ENCODE data around the gene STON2. TPM values are rescaled to one million over a fixed set of nuclear protein-coding genes. Genes with fewer than 3 reads are reported as not detected.
A peak's percentile ranks its signal among the peaks of the same experiment; 100 is the strongest.
"Not testable (repeated sequence)": the region's sequence is repeated elsewhere in the genome, so short reads cannot be mapped to it uniquely, and the experiment has no call there.

STON2 gene
- total RNA-seq, 1 donor = 3.3 TPM

DNA sequence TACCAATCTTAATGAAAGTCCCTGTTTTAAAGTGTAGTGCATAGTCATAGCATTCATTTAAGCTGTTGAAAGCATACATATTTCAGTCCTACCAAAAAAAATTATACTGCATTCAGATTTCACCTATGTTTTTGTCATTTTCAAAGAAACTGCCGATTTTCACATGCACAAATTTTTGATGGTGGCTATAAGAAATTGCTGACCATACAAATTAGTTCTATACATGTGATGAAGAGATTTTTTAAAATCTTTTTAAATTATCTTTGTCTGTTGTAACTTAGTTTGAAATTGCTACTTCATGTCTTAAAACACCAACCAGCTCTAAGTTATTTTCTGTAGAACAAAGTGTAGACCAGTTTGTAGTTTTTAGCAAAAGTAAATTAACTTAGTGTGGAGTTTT is 175.9 kb downstream of the STON2 start:
- DNase-seq (ENCODE audit: low read depth) = no peak

DNA sequence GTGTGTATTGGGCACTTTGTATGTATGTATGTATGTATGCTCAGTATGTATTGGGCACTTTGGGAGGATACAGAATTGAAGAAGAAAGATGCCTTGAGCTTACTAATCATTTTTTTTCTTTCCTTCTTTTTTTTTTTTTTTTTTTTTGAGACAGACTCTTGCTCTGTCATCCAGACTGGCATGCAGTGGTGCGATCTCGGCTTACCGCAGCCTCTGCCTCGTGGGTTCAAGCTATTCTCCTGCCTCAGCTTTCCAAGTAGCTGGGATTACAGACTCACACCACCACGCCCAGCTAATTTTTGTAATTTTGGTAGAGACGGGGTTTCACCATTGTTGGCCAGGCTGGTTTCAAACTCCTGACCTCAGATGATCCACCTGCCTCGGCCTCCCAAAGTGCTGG is 176.3 kb downstream of the STON2 start:
- not testable (repeated sequence) for H3K4me3 ChIP-seq (ENCODE audit: low read depth, low read length); DNase-seq (ENCODE audit: low read depth)

More for the DNA sequence above, 175.9 kb downstream of the STON2 start:
- TF ChIP-seq, protein P1, sequence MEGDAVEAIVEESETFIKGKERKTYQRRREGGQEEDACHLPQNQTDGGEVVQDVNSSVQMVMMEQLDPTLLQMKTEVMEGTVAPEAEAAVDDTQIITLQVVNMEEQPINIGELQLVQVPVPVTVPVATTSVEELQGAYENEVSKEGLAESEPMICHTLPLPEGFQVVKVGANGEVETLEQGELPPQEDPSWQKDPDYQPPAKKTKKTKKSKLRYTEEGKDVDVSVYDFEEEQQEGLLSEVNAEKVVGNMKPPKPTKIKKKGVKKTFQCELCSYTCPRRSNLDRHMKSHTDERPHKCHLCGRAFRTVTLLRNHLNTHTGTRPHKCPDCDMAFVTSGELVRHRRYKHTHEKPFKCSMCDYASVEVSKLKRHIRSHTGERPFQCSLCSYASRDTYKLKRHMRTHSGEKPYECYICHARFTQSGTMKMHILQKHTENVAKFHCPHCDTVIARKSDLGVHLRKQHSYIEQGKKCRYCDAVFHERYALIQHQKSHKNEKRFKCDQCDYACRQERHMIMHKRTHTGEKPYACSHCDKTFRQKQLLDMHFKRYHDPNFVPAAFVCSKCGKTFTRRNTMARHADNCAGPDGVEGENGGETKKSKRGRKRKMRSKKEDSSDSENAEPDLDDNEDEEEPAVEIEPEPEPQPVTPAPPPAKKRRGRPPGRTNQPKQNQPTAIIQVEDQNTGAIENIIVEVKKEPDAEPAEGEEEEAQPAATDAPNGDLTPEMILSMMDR (IDR thresholded peaks at IDR 0.05; ENCODE audit: insufficient read depth, low read length) = no peak
- no peak overlapping the region for H3K4me3 ChIP-seq (ENCODE audit: low read depth, low read length)

DNA sequence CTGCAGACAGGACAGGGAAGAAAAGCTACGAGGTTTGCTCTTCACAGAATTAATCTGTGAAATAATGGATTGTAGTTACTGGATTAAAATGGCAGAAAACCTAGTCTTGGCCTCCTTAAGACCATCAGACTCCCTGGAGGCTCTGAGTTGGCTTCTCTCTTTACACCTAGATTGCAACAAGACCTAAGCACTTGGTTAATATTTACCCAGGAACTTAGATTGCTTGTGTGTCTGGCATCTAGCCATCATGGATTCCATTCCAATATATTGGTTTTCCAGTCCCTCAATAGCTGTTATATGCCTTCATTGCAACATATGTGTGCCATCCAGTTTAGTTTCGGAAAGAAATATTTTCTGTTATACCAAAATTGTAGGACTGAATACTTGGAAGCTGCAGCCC is 177.4 kb downstream of the STON2 start:
- TF ChIP-seq, protein P1 (IDR thresholded peaks at IDR 0.05; ENCODE audit: insufficient read depth, low read length) = no peak
- no peak for DNase-seq (ENCODE audit: low read depth)

DNA sequence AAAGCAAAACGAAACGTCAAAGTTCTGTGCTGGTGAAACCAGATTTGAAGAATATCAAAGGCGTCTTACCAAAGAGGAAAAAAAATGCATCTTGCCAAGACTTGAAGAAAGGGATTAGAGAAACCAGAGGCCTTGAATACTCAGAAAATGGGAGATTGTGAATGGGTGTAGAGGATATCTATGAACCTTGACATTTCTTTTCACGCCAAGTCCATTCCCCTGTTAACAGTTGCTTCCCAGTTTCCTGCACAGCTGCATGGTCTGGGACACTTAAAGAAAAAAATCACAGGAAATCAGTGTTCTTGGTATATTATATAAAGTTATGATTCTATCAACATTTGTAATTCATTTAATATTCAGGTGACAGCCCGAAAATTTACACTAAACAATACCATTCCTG is 178.0 kb downstream of the STON2 start:
- H3K4me3 ChIP-seq (ENCODE audit: low read depth, low read length) = no peak overlapping the region
- TF ChIP-seq, protein P1 (IDR thresholded peaks at IDR 0.05; ENCODE audit: insufficient read depth, low read length) = no peak
- DNase-seq (ENCODE audit: low read depth) = no peak

More for the DNA sequence above, 177.4 kb downstream of the STON2 start:
- no peak overlapping the region for H3K4me3 ChIP-seq (ENCODE audit: low read depth, low read length)

DNA sequence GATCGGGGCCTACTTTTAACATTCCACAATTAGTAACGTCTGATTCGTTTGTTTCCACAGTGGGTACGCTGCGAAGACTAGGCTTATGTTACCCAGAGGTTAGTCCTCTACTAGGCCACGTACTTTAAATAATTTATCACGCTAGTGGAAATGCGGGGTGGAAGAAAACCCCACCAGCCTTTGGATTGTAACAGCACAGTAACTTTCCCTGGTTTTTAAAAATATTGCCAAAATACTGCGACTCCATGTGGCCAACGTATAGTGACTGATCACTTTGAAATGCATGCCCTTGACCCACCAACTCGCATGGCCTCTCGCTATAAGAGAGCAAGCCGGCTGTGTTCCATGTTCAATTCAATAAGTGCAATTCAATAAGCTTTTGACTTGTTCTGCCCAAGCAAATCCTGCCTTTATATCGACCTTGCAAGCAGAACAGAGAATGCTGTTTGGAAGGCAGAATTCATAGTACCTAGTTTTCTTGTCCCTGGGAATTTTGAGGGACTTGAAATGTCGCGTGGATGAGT is 178.5 kb downstream of the STON2 start:
- DNase-seq (ENCODE audit: low read depth) = no peak
- H3K4me3 ChIP-seq (ENCODE audit: low read depth, low read length) = peak overlapping the region; percentile 93
- TF ChIP-seq, protein P1 (IDR thresholded peaks at IDR 0.05; ENCODE audit: insufficient read depth, low read length) = no peak

DNA sequence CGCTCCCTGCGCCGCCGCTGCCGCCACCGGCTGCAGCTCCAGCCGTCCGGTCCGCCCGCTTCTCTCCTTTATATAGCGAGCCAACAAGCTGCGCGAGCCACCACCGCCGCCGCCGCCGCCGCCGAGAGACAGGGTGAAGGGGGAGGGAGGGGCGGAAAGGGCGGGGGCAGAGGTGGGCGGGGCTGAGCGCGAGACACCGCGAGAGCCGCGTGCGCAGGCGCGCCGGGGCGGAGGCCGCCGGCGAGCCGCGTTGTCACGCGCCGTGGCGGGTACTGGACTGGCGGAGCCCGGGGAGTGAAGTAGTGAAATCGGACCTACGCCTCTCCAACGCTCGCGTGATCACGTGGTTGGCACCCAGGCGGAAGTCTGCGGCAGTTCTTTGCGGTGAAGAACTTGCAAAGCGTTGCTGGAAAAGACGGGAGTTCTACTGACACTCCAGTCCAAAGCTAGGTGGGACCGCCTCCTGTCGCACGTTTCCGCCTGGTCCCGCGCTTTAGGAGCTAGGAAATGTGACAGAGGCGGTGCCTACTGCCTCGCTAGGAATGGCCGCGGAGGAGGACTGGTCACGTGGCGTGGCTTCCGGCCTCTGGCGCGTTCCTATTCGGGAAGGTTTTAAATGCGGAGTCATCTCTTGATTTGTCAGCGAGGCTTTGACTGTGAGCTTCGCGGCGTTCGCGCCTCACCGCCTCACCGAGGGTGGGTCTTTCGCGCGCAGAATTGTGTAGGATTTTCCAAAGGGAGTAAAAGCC is 179.1 kb downstream of the STON2 start, which contains the start of gene GTF2A1:
GTF2A1 (minus strand) TSS at position 130 of the 749 bp plus-strand sequence. CDS start 441 bp downstream, outside the sequence.
- TF ChIP-seq, protein P1 (IDR thresholded peaks at IDR 0.05; ENCODE audit: insufficient read depth, low read length) = no peak
- DNase-seq (ENCODE audit: low read depth) = peak; percentile 96
- peak within 1 kb of the TSS; percentile 93 for H3K4me3 ChIP-seq (ENCODE audit: low read depth, low read length)

DNA sequence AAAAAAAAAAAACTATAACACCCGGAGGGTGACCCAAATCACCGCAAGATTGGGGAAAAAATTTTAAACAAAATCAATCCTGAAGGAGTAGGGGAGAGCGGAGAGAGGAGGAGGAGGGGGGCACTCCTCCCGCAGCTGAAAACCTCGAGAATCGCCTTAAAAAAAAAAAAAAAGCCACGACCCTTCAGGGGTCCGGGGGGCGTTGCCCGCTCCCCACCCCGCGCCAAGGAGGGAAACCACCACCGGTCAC is 179.6 kb downstream of the STON2 start:
- TF ChIP-seq, protein P1 (IDR thresholded peaks at IDR 0.05; ENCODE audit: insufficient read depth, low read length) = no peak
- DNase-seq (ENCODE audit: low read depth) = no peak
- H3K4me3 ChIP-seq (ENCODE audit: low read depth, low read length) = peak overlapping the region; percentile 78

Data from fibroblast of the aortic adventitia (primary cell).